ENCODE data around the gene HMCES.

The HMCES gene

DNA sequence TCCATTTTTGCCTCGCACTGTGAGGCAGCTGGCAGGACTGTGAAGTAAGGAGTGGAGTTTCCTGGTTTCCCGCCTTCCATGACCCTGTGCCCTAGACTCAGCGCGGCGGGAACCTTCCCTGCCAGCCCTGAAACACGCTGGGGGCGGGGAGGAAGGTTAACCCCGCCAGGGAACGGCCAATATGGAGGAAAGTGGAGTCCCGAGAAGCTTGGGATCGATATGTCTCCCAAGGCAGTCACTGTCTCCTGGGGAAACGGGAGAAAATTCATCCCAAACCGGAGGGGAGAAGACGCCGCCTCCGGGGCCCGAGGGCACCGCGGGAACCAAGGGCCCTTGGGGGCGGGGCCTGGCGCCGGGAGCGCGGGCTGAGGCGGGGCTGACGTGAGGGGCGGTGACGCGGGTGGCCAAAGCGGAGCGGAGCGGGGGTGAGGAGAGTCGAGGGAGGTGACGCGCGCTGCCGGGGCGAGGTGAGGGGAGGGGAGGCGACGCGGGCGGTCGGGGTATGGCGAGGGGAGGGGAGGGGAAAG lies at the start of gene HMCES (continued):
- TF ChIP-seq, protein P1, sequence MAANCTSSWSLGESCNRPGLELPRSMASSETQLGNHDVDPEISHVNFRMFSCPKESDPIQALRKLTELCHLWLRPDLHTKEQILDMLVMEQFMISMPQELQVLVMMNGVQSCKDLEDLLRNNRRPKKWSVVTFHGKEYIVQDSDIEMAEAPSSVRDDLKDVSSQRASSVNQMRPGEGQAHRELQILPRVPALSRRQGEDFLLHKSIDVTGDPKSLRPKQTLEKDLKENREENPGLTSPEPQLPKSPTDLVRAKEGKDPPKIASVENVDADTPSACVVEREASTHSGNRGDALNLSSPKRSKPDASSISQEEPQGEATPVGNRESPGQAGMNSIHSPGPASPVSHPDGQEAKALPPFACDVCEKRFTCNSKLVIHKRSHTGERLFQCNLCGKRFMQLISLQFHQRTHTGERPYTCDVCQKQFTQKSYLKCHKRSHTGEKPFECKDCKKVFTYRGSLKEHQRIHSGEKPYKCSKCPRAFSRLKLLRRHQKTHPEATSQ (tag by site-specific recombination; IDR thresholded peaks at IDR 0.05) = no peak
- no peak for TF ChIP-seq ZNF596 (tag by site-specific recombination; IDR thresholded peaks at IDR 0.05)
- no peak; the same call in 1 of the 2 replicates for TF ChIP-seq ZNF10 (tag by site-specific recombination; IDR thresholded peaks at IDR 0.05)
- no peak for TF ChIP-seq ZNF785 (tag by site-specific recombination; IDR thresholded peaks at IDR 0.05)
- no peak for TF ChIP-seq PBX3 (CRISPR knock-in tag; IDR thresholded peaks at IDR 0.05)
- no peak for TF ChIP-seq ZNF658 (tag by site-specific recombination; IDR thresholded peaks at IDR 0.05)
- TF ChIP-seq ZNF140 (tag by site-specific recombination; IDR thresholded peaks at IDR 0.05) = no peak
- TF ChIP-seq HOXA7 (CRISPR knock-in tag; IDR thresholded peaks at IDR 0.05; ENCODE audit: borderline replicate concordance) = no peak
- peak; percentile 64; the same call in 1 of the 2 replicates for TF ChIP-seq ZBTB48 (tag by site-specific recombination; IDR thresholded peaks at IDR 0.05)
- TF ChIP-seq ZNF544 (tag by site-specific recombination; IDR thresholded peaks at IDR 0.05) = no peak
- TF ChIP-seq ZNF548 (tag by site-specific recombination; IDR thresholded peaks at IDR 0.05) = no peak
- no peak for TF ChIP-seq ZNF654 (tag by site-specific recombination; IDR thresholded peaks at IDR 0.05; ENCODE audit: low read depth)
- no peak for TF ChIP-seq KLF7 (tag by site-specific recombination; IDR thresholded peaks at IDR 0.05; ENCODE audit: borderline replicate concordance)
- no peak for TF ChIP-seq ZNF223 (tag by site-specific recombination; IDR thresholded peaks at IDR 0.05)
- TF ChIP-seq ZNF354C (tag by site-specific recombination; IDR thresholded peaks at IDR 0.05; ENCODE audit: borderline replicate concordance, low read depth) = no peak
- no peak for TF ChIP-seq ZNF423 (tag by site-specific recombination; IDR thresholded peaks at IDR 0.05)
- TF ChIP-seq ZFP3 (tag by site-specific recombination; IDR thresholded peaks at IDR 0.05; ENCODE audit: low read depth) = no peak
- TF ChIP-seq ZBTB7A (tag by site-specific recombination; IDR thresholded peaks at IDR 0.05; ENCODE audit: low read depth) = no peak
- TF ChIP-seq ZNF155 (tag by site-specific recombination; IDR thresholded peaks at IDR 0.05) = no peak
- no peak for TF ChIP-seq ZNF274 (IDR thresholded peaks at IDR 0.05; ENCODE audit: low read length)
- no peak for TF ChIP-seq ZNF274 (tag by site-specific recombination; IDR thresholded peaks at IDR 0.05; ENCODE audit: borderline replicate concordance)
- TF ChIP-seq BCL11A (tag by site-specific recombination; IDR thresholded peaks at IDR 0.05; ENCODE audit: low read depth) = no peak
- TF ChIP-seq ZNF239 (tag by site-specific recombination; IDR thresholded peaks at IDR 0.05) = no peak
- TF ChIP-seq ZNF214 (tag by site-specific recombination; IDR thresholded peaks at IDR 0.05; ENCODE audit: borderline replicate concordance) = no peak
- no peak for TF ChIP-seq ZNF121 (tag by site-specific recombination; IDR thresholded peaks at IDR 0.05)
- TF ChIP-seq GLIS1 (tag by site-specific recombination; IDR thresholded peaks at IDR 0.05) = peak; percentile 97
- no peak for TF ChIP-seq MZF1 (tag by site-specific recombination; IDR thresholded peaks at IDR 0.05; ENCODE audit: borderline replicate concordance)
- peak; percentile 32; the same call in 1 of the 2 replicates for TF ChIP-seq PRDM4 (tag by site-specific recombination; IDR thresholded peaks at IDR 0.05)
- no peak for TF ChIP-seq ZNF513 (tag by site-specific recombination; IDR thresholded peaks at IDR 0.05)
- no peak for TF ChIP-seq BCL11B (tag by site-specific recombination; IDR thresholded peaks at IDR 0.05; ENCODE audit: low read depth)
- TF ChIP-seq, protein P2, sequence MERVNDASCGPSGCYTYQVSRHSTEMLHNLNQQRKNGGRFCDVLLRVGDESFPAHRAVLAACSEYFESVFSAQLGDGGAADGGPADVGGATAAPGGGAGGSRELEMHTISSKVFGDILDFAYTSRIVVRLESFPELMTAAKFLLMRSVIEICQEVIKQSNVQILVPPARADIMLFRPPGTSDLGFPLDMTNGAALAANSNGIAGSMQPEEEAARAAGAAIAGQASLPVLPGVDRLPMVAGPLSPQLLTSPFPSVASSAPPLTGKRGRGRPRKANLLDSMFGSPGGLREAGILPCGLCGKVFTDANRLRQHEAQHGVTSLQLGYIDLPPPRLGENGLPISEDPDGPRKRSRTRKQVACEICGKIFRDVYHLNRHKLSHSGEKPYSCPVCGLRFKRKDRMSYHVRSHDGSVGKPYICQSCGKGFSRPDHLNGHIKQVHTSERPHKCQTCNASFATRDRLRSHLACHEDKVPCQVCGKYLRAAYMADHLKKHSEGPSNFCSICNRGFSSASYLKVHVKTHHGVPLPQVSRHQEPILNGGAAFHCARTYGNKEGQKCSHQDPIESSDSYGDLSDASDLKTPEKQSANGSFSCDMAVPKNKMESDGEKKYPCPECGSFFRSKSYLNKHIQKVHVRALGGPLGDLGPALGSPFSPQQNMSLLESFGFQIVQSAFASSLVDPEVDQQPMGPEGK (tag by site-specific recombination; IDR thresholded peaks at IDR 0.05) = peak; percentile 84
- no peak for TF ChIP-seq ZNF624 (tag by site-specific recombination; IDR thresholded peaks at IDR 0.05)
- TF ChIP-seq IKZF3 (tag by site-specific recombination; IDR thresholded peaks at IDR 0.05) = peak; percentile 96
- TF ChIP-seq ZNF561 (tag by site-specific recombination; IDR thresholded peaks at IDR 0.05; ENCODE audit: borderline replicate concordance) = no peak
